ENCODE results near the gene EPHB4. TPM values are rescaled to one million over a fixed set of nuclear protein-coding genes. Genes with fewer than 3 reads are reported as not detected.
"Not testable (repeated sequence)": the region's sequence is repeated elsewhere in the genome, so short reads cannot be mapped to it uniquely, and the experiment has no call there.

EPHB4 gene
- total and polyA plus RNA-seq, 9 donors: 24.4 to 119 (median 76.8) TPM

GRCh38 chr7:100856871-100857282, 29.6 kb upstream of the EPHB4 start:
- no peaks in the 10 kb centered on the region for H3K9me3 ChIP-seq
- TF ChIP-seq EP300 (IDR thresholded peaks at IDR 0.05) (no peak), POLR2A (IDR thresholded peaks at IDR 0.05) (no peak), CTCF (IDR thresholded peaks at IDR 0.05) (no peak)
- WGBS, 3 donors: 85 to 88% (median 86%) methylated on average over 16 of the region's 16 CpGs
- no peaks in the 10 kb centered on the region for H3K4me1 ChIP-seq (ENCODE audit: insufficient read depth)
- no peak for DNase-seq
- H3K4me3 ChIP-seq: no peak overlapping the region
- no peaks in the 10 kb centered on the region for H3K36me3 ChIP-seq
- intact Hi-C loops (cut with DNase I): loop anchor here in 3 of 4 donors (10.0 kb wide), 3 partner anchors 52 to 382 kb away; partner anchors contain the start of genes FBXO24 (in 1 of the 3), LRCH4 (in 1 of the 3) and TSC22D4 (in 1 of the 3)
- no peak overlapping the region for H3K27ac ChIP-seq
- H3K27me3 ChIP-seq: no peaks in the 10 kb centered on the region

- intact Hi-C loops (cut with DNase I): loop anchor here in 3 of 4 donors (10.0 kb wide), 3 partner anchors 51 to 381 kb away; partner anchors contain the start of genes FBXO24 (in 1 of the 3), LRCH4 (in 1 of the 3) and TSC22D4 (in 1 of the 3)
- no peaks in the 10 kb centered on the region for H3K36me3 ChIP-seq
- no peaks in the 10 kb centered on the region for H3K4me1 ChIP-seq (ENCODE audit: insufficient read depth)
- H3K9me3 ChIP-seq: no peaks in the 10 kb centered on the region
- no peak for DNase-seq
- H3K27me3 ChIP-seq: no peaks in the 10 kb centered on the region
- H3K4me3 ChIP-seq: no peak overlapping the region
- no peak overlapping the region for H3K27ac ChIP-seq
- TF ChIP-seq CTCF (IDR thresholded peaks at IDR 0.05): no peak
- TF ChIP-seq POLR2A (IDR thresholded peaks at IDR 0.05): no peak
- no peak for TF ChIP-seq EP300 (IDR thresholded peaks at IDR 0.05)
- 90 to 95% (median 90%) methylated on average over 10 of the region's 10 CpGs for WGBS, 3 donors
Measured at GRCh38 chr7:100855515-100855914, 28.2 kb upstream of the EPHB4 start.

GRCh38 chr7:100854899-100855298, 27.6 kb upstream of the EPHB4 start:
- intact Hi-C loops (cut with DNase I): loop anchor here (5.0 to 10.0 kb wide), 5 partner anchors 50 to 380 kb away; partner anchors contain the start of genes POP7 (in 2 of the 4), FBXO24 (in 1 of the 4), LRCH4 (in 1 of the 4) and TSC22D4 (in 1 of the 4)
- 93 to 94% (median 94%) methylated on average over 9 of the region's 9 CpGs for WGBS, 3 donors

GRCh38 chr7:100854146-100854895, 27.0 kb upstream of the EPHB4 start:
- intact Hi-C loops (cut with DNase I): loop anchor here (5.0 to 10.0 kb wide), 5 partner anchors 50 to 380 kb away; partner anchors contain the start of genes POP7 (in 2 of the 4), FBXO24 (in 1 of the 4), LRCH4 (in 1 of the 4) and TSC22D4 (in 1 of the 4)

More at GRCh38 chr7:100854899-100855298, 27.6 kb upstream of the EPHB4 start:
- H3K4me1 ChIP-seq (ENCODE audit: insufficient read depth); H3K27ac ChIP-seq; DNase-seq; H3K27me3 ChIP-seq; H3K4me3 ChIP-seq; H3K36me3 ChIP-seq; H3K9me3 ChIP-seq: not testable (repeated sequence)

More at GRCh38 chr7:100854146-100854895, 27.0 kb upstream of the EPHB4 start:
- DNase-seq: no peak
- Histone ChIP-seq H3K9me3 (no peaks in the 10 kb centered on the region), H3K27me3 (no peaks in the 10 kb centered on the region), H3K4me1 (ENCODE audit: insufficient read depth) (no peaks in the 10 kb centered on the region), H3K4me3 (no peak overlapping the region), H3K27ac (no peak overlapping the region), H3K36me3 (no peaks in the 10 kb centered on the region)
- WGBS, 3 donors: 86 to 91% (median 89%) methylated on average over 14 of the region's 14 CpGs
- TF ChIP-seq CTCF (IDR thresholded peaks at IDR 0.05): no peak
- no peak for TF ChIP-seq POLR2A (IDR thresholded peaks at IDR 0.05)
- no peak for TF ChIP-seq EP300 (IDR thresholded peaks at IDR 0.05)

Measured in ovary (tissue), 9 donors.